ENCODE results near the gene OPRL1.

OPRL1 gene

GRCh38 chr20:64053841-64054661 is 25.8 kb upstream of the OPRL1 start:
- Histone ChIP-seq H3K9me3 (no peaks in the 10 kb centered on the region), H3K27me3 (peaks cover 89% of the 10 kb centered on the region), H3K4me1 (ENCODE audit: control insufficient read depth in 1 of 2, insufficient read depth in 1 of 2, low read depth in 1 of 2, low read length in 1 of 2) (peaks cover 16 to 29% of the 10 kb centered on the region in 2 experiments), H3K36me3 (no peaks in the 10 kb centered on the region), H3K4me3 (ENCODE audit: low read depth in 1 of 2, low read length in 1 of 2) (no peak overlapping the region), H3K27ac (no peak overlapping the region)
- TF ChIP-seq CTCF (IDR thresholded peaks at IDR 0.05): no peak

GRCh38 chr20:64055396-64055892 is 24.4 kb upstream of the OPRL1 start:
- Histone ChIP-seq H3K4me3 (ENCODE audit: low read depth in 1 of 2, low read length in 1 of 2) (no peak overlapping the region), H3K4me1 (ENCODE audit: control insufficient read depth in 1 of 2, insufficient read depth in 1 of 2, low read depth in 1 of 2, low read length in 1 of 2) (peaks cover 16 to 22% of the 10 kb centered on the region in 2 experiments), H3K9me3 (no peaks in the 10 kb centered on the region), H3K27me3 (peaks cover 75% of the 10 kb centered on the region), H3K36me3 (no peaks in the 10 kb centered on the region), H3K27ac (no peak overlapping the region)
- TF ChIP-seq CTCF (IDR thresholded peaks at IDR 0.05): no peak

GRCh38 chr20:64055893-64056638 is 23.8 kb upstream of the OPRL1 start:
- Histone ChIP-seq H3K9me3 (no peaks in the 10 kb centered on the region), H3K4me1 (ENCODE audit: control insufficient read depth in 1 of 2, insufficient read depth in 1 of 2, low read depth in 1 of 2, low read length in 1 of 2) (peaks cover 16 to 22% of the 10 kb centered on the region in 2 experiments), H3K27ac (no peak overlapping the region), H3K36me3 (no peaks in the 10 kb centered on the region), H3K27me3 (peaks cover 69% of the 10 kb centered on the region), H3K4me3 (ENCODE audit: low read depth in 1 of 2, low read length in 1 of 2) (no peak overlapping the region)
- TF ChIP-seq CTCF (IDR thresholded peaks at IDR 0.05): no peak

GRCh38 chr20:64056639-64056888 is 23.3 kb upstream of the OPRL1 start:
- Histone ChIP-seq H3K27me3 (peaks cover 64% of the 10 kb centered on the region), H3K4me3 (ENCODE audit: low read depth in 1 of 2, low read length in 1 of 2) (no peak overlapping the region), H3K9me3 (no peaks in the 10 kb centered on the region), H3K36me3 (no peaks in the 10 kb centered on the region), H3K27ac (no peak overlapping the region), H3K4me1 (ENCODE audit: control insufficient read depth in 1 of 2, insufficient read depth in 1 of 2, low read depth in 1 of 2, low read length in 1 of 2) (peaks cover 16 to 22% of the 10 kb centered on the region in 2 experiments)
- TF ChIP-seq CTCF (IDR thresholded peaks at IDR 0.05): no peak

GRCh38 chr20:64056889-64057627 is 22.8 kb upstream of the OPRL1 start:
- H3K4me3 ChIP-seq (ENCODE audit: low read depth in 1 of 2, low read length in 1 of 2): peak overlapping the region in 1 of 2 experiments; percentile 12
- H3K27ac ChIP-seq: no peak overlapping the region
- TF ChIP-seq CTCF (IDR thresholded peaks at IDR 0.05): no peak
- H3K4me1 ChIP-seq (ENCODE audit: control insufficient read depth in 1 of 2, insufficient read depth in 1 of 2, low read depth in 1 of 2, low read length in 1 of 2): peaks cover 16 to 23% of the 10 kb centered on the region in 2 experiments
- no peaks in the 10 kb centered on the region for H3K36me3 ChIP-seq
- no peaks in the 10 kb centered on the region for H3K9me3 ChIP-seq
- H3K27me3 ChIP-seq: peaks cover 59% of the 10 kb centered on the region

Measured in neutrophil (primary cell).